Medulla oblongata (tissue), 1 donor: ENCODE data around the gene ATP2C2.
"Not testable (repeated sequence)": the region's sequence is repeated elsewhere in the genome, so short reads cannot be mapped to it uniquely, and the experiment has no call there.

Experiments used
- DNase-seq: peaks from one replicate; pipeline ENCODE4 v3.0.0-alpha.2; 2015; ENCODE audit errors: extremely low spot score

Gene ATP2C2

GRCh38 chr16:84450176-84450865 is 82.0 kb downstream of the ATP2C2 start:
- no peak for DNase-seq

GRCh38 chr16:84451010-84451676 is 82.8 kb downstream of the ATP2C2 start:
- not testable (repeated sequence) for DNase-seq

- DNase-seq, result no peak
Observed at GRCh38 chr16:84451781-84452180, 83.4 kb downstream of the ATP2C2 start.

- no peak for DNase-seq
Observed at GRCh38 chr16:84453061-84453752, 84.9 kb downstream of the ATP2C2 start.

GRCh38 chr16:84454611-84455010 is 86.3 kb downstream of the ATP2C2 start:
- no peak for DNase-seq

GRCh38 chr16:84455031-84455430 is 86.7 kb downstream of the ATP2C2 start:
- DNase-seq, result no peak

- DNase-seq, result no peak
Observed at GRCh38 chr16:84458606-84459532, 90.5 kb downstream of the ATP2C2 start.

- no peak for DNase-seq
Observed at GRCh38 chr16:84459533-84459894, 91.2 kb downstream of the ATP2C2 start.

GRCh38 chr16:84459941-84460405 is 91.6 kb downstream of the ATP2C2 start:
- no peak for DNase-seq

GRCh38 chr16:84460406-84461028 is 92.2 kb downstream of the ATP2C2 start:
- no peak for DNase-seq

GRCh38 chr16:84461029-84461412 is 92.7 kb downstream of the ATP2C2 start:
- DNase-seq, result no peak

- no peak for DNase-seq
Observed at GRCh38 chr16:84461413-84462295, 93.3 kb downstream of the ATP2C2 start.

GRCh38 chr16:84462296-84463210 is 94.2 kb downstream of the ATP2C2 start:
- no peak for DNase-seq

GRCh38 chr16:84463221-84463620 is 94.9 kb downstream of the ATP2C2 start:
- no peak for DNase-seq

GRCh38 chr16:84464116-84464515 is 95.8 kb downstream of the ATP2C2 start:
- no peak for DNase-seq

- no peak for DNase-seq
Observed at GRCh38 chr16:84465154-84465553, 96.8 kb downstream of the ATP2C2 start.

- DNase-seq, result no peak
Observed at GRCh38 chr16:84466692-84467091, 98.4 kb downstream of the ATP2C2 start.

GRCh38 chr16:84467256-84467655 is 98.9 kb downstream of the ATP2C2 start:
- DNase-seq, result no peak

- DNase-seq, result no peak
Observed at GRCh38 chr16:84467709-84468108, 99.4 kb downstream of the ATP2C2 start.
